ENCODE results near the gene CIITA.
"Not testable (repeated sequence)": the region's sequence is repeated elsewhere in the genome, so short reads cannot be mapped to it uniquely, and the experiment has no call there.

Gene CIITA, protein sequence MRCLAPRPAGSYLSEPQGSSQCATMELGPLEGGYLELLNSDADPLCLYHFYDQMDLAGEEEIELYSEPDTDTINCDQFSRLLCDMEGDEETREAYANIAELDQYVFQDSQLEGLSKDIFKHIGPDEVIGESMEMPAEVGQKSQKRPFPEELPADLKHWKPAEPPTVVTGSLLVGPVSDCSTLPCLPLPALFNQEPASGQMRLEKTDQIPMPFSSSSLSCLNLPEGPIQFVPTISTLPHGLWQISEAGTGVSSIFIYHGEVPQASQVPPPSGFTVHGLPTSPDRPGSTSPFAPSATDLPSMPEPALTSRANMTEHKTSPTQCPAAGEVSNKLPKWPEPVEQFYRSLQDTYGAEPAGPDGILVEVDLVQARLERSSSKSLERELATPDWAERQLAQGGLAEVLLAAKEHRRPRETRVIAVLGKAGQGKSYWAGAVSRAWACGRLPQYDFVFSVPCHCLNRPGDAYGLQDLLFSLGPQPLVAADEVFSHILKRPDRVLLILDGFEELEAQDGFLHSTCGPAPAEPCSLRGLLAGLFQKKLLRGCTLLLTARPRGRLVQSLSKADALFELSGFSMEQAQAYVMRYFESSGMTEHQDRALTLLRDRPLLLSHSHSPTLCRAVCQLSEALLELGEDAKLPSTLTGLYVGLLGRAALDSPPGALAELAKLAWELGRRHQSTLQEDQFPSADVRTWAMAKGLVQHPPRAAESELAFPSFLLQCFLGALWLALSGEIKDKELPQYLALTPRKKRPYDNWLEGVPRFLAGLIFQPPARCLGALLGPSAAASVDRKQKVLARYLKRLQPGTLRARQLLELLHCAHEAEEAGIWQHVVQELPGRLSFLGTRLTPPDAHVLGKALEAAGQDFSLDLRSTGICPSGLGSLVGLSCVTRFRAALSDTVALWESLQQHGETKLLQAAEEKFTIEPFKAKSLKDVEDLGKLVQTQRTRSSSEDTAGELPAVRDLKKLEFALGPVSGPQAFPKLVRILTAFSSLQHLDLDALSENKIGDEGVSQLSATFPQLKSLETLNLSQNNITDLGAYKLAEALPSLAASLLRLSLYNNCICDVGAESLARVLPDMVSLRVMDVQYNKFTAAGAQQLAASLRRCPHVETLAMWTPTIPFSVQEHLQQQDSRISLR
- 30.5 to 124 reads per million in 2 donors for total RNA-seq

DNA sequence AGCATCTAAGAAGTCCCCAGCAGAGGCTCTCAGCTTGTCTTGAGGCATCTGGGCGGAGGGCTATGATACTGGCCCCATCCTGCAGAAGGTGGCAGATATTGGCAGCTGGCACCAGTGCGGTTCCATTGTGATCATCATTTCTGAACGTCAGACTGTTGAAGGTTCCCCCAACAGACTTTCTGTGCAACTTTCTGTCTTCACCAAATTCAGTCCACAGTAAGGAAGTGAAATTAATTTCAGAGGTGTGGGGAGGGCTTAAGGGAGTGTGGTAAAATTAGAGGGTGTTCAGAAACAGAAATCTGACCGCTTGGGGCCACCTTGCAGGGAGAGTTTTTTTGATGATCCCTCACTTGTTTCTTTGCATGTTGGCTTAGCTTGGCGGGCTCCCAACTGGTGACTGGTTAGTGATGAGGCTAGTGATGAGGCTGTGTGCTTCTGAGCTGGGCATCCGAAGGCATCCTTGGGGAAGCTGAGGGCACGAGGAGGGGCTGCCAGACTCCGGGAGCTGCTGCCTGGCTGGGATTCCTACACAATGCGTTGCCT is at the start of gene CIITA:
CIITA (plus strand) TSS at position 404 of the 543 bp plus-strand sequence; CDS start at position 533, 129 bp downstream.
- no peak for DNase-seq

GRCh38 chr16:10827691-10828341 is 49.2 kb upstream of the CIITA start:
- no peak for DNase-seq

DNA sequence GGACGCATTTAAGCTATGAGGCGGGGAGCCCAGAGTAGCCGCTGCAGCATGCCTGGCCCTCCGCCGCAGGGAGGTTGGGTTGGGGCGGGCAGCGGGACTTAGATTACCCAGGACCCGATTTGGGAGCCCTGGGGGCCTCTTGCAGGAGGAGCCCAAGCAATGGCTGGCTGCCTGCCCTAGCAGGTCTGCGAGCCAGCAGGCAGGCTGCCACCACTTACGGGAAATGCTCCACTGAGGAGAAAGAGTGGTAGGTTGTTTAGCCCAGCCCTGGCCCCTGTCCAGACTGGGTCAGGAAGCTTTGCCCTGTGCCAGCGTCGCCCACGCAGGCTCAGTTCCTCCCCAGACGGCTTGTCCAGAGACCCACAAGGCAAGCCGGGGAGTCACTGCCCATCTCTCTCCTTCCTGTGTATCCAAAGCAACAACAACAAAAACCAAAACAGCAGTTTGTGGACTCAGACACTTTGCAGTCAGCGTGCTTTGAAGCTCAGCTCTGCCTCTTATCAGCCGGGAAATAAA is 48.1 kb upstream of the CIITA start:
- DNase-seq: no peak

- DNase-seq: not testable (repeated sequence)
Measured at GRCh38 chr16:10829390-10830098, 47.5 kb upstream of the CIITA start.

DNA sequence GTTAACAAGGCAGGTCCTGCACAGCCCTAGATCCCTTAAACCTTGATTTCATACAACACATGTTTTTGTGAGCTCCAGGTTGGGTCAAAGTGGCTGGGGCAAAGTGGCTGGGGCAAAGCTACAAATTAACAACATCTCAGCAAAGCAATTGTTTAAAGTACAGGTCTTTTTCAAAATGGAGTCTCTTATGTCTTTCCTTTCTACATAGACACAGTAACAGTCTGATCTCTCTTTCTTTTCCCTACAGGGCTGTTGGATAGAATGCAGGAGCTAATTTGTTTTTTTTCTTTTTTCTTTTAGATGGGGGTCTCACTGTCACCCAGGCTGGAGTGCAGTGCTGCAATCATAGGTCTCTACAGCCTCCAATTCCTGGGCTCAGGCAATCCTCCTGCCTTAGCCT is 46.8 kb upstream of the CIITA start:
- DNase-seq: not testable (repeated sequence)

GRCh38 chr16:10831894-10832886 is 44.8 kb upstream of the CIITA start:
- DNase-seq: no peak

DNA sequence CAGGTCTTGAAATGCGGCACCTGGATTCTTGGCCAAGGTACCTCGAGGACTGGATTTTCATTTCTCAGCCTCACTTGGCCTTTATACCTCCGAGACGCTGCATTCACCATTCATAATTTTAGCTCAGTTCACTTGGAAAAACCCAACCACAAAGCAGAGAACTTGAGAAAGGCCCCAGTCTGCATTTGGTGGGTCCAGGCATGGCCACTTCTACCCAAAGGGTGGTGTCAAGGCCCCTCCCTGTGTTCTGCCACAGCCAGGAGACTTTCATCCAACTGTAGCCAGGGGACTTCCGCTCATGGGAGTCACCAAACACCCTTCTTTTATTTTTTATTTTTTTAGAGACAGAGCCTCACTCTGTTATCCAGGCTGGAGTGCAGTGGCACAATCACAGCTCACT is 43.7 kb upstream of the CIITA start:
- DNase-seq: no peak

DNA sequence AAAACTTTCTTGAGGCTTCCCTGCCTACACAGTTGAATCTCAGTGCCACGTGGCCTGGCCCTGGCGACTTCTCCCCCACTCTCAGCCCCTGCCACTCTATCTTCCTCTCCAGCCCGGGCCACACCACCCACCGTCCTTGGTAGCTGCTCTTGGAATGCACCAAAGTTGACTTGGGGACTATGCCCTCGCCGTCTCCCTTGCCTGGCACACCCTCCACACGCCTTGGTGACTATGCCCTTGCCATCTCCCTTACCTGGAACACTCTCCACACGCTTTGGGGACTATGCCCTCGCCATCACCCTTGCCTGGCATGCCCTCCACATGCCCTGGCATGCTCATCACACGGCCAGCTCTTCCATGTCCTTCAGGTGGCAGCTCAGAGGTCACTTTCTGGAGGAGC is 42.9 kb upstream of the CIITA start:
- DNase-seq: no peak

DNA sequence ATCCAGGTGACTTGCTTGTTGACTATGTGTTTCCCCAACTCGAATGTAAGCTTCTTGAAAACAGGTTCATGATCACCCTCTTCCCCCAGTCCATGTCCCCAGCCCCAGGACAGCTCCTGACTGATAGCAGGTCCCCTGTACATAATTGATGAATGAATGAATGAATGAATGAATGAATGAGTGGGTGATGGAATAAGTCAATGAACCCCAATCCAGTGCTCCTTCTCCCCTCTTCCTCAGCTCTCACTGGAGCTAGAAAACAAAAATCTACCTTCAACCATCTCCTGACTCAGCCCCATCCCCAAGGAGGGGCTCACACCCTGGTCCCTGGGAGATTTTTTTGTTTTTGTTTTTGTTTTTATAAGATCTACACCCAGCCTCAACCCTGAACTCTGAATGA is 42.2 kb upstream of the CIITA start:
- DNase-seq: no peak

DNA sequence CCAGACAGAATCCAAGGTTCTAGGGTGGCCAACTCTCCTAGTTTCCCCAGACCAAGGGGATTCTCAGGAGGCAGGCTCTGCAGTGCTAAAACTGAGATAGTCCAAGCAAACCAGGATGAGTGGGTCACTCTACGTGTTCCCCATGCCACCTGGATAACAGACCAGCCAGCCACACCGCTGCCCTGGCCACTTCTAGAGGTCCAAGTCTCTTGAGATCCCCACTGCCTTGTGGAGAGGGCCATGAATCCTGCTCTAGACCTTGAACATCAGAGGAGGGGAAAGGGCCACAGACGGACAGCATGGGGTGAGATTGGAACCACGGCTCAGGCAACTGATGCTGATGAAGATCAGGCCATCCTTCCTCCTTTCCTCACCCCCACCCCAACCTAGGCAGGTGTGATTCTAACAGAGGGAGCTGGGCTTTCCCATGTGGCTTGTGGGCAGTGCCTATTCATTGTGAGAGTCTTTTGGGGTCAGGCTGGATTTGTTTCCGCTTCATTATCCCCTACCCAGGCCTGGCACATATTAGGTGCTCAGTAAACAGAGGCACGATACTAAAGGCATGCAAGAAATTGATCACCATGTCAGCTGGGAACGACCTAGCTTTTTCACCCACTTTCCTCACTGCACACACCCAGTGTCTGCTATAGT is 41.6 kb upstream of the CIITA start:
- no peak for DNase-seq

DNA sequence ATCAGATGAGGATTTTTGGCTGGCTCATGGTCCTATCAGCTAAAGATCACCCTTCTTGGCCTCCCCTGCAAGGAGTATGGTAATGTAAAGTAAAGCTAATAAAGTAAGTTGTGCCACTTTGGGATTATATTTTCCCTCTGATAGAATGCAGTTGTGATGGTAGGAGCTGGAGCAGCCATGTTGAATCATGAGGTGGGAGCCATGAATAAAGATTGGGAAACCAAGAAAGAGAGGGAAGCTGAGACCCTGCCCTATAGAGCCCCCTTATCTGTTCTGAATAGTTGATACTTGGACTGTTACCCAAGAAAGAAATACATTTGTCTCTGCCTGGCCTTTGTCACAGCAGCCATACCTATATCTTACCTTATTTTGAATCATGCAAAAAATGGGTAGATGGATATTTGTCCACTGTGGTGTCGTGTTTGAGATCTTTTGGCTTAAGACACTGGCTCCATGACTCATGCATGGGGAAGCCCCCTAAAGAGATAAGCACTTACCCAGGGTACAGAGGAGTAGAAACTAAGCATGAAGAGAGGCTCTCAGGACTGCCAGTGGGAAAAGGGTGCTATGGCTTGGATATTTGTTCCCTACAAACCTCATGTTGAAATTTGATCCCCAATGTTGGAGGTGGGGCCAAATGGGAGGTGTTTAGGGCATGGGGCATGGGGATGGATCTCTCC is 40.7 kb upstream of the CIITA start:
- no peak for DNase-seq

DNA sequence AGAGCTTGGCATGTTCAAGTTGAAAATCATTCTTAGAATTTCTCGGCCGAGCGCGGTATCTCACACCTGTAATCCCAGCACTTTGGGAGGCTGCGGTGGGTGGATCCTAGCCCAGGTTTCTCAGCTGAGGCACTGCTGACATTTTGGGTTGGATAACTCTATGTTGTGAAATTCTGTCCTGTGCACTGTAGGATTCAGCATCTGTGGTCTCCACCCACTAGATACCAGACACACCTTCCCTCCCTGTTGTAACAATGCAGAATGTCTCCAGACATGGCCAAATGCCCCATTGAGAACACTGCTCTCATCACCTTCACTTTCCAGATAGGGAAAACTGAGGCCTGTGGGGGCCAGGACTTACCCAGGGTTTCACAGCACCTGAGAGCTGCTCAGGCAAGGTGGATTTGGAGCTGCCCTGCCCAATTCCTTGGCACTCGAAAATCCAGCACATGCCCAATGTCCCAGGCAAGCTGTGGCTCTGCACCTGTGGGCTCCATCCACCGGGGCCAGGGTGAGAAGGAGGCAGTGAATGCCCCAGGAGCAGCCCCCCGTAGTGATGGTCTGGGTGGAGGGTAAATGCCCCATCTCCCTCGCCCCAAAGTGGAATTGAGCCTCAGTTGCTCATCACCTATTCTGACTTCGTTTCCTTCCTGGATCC is 38.3 kb upstream of the CIITA start:
- DNase-seq: no peak

GRCh38 chr16:10839279-10839666 is 37.7 kb upstream of the CIITA start:
- no peak for DNase-seq

DNA sequence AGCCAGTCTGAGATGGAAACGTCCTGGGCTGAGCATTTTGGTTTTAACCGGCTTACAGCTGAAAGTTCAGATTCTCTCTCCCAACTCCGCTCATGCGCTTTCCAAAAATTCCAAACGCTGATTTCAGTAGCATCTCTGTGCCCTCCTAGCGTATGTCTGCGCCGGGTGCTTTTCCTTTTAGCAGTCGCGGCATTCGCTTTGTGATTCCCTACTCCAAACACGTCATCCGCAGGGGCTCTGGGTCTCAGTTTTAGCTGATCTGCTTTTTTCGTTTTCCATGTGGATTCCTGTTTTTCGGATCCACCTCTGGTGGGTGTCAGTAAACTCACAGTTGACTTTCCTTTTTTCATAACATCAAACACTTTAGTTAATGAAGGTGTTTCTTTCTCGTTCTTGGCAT is 36.3 kb upstream of the CIITA start:
- DNase-seq: no peak

GRCh38 chr16:10846213-10846998 is 30.6 kb upstream of the CIITA start:
- no peak for DNase-seq

GRCh38 chr16:10847176-10847575 is 29.8 kb upstream of the CIITA start:
- no peak for DNase-seq

- DNase-seq: no peak
Measured at GRCh38 chr16:10849736-10850477, 27.1 kb upstream of the CIITA start.

Data from activated gamma-delta T cell (primary cell).